DND-41 (cell line): ENCODE data around the gene RAPGEF2.

Experiments used
- ATAC-seq: fragments of 200-7000 bp; cut with Tn5 transposase; 3 replicates; pipeline ENCODE4 v1.9.1; 2021; ENCODE audit warnings: low read depth; ENCODE audit not compliant: insufficient read depth
- DNase-seq: peaks from one replicate; pipeline ENCODE4 v3.0.0-alpha.2; 2020
- H2AFZ ChIP-seq: 2 replicates; pipeline ENCODE4 v1.6.0; 2012; ENCODE audit warnings: low read depth, low read length
- H3K27ac ChIP-seq: 2 replicates; pipeline ENCODE4 v1.5.1; 2012; ENCODE audit warnings: low read length, inconsistent platforms
- H3K27me3 ChIP-seq: fragments of 200-600 bp; sonication (generic); 2 replicates; pipeline ENCODE4 v1.6.0; 2012; ENCODE audit warnings: low read length, mild to moderate bottlenecking, inconsistent platforms; ENCODE audit not compliant: insufficient read depth, poor library complexity
- H3K36me3 ChIP-seq: 2 replicates; pipeline ENCODE4 v1.5.1; 2012; ENCODE audit warnings: low read length, inconsistent platforms; ENCODE audit not compliant: insufficient read depth
- H3K4me1 ChIP-seq: 2 replicates; pipeline ENCODE4 v1.5.1; 2012; ENCODE audit warnings: mild to moderate bottlenecking, low read length; ENCODE audit not compliant: insufficient read depth
- H3K4me2 ChIP-seq: 2 replicates; pipeline ENCODE4 v1.6.0; 2012; ENCODE audit warnings: mild to moderate bottlenecking, moderate library complexity, low read length, inconsistent platforms; ENCODE audit not compliant: insufficient read depth
- H3K4me3 ChIP-seq, 2 experiments: fragments of 200-600 bp in 1 of 2; shearing (Covaris generic) in 1 of 2; 2 replicates each; pipeline ENCODE4 v1.5.1; 2012 to 2016; ENCODE audit warnings: inconsistent platforms in 2 of 2, low read length in 2 of 2, mild to moderate bottlenecking in 2 of 2, low read depth in 1 of 2, moderate library complexity in 1 of 2
- H3K79me2 ChIP-seq: 2 replicates; pipeline ENCODE4 v1.6.0; 2012; ENCODE audit warnings: low read length, inconsistent platforms; ENCODE audit not compliant: insufficient read depth
- H3K9ac ChIP-seq: 2 replicates; pipeline ENCODE4 v1.6.0; 2012; ENCODE audit warnings: low read depth, mild to moderate bottlenecking, inconsistent platforms, low read length, moderate library complexity
- H3K9me3 ChIP-seq: 2 replicates; pipeline ENCODE4 v1.5.1; 2012; ENCODE audit warnings: low read length, moderate library complexity, mild to moderate bottlenecking, inconsistent platforms; ENCODE audit not compliant: insufficient read depth, severe bottlenecking
- H4K20me1 ChIP-seq: 2 replicates; pipeline ENCODE4 v1.6.0; 2012; ENCODE audit warnings: low read length; ENCODE audit not compliant: insufficient read depth
- CTCF ChIP-seq: IDR thresholded peaks from 2 replicates; pipeline ENCODE4 v1.5.1; 2012; ENCODE audit warnings: borderline replicate concordance, low read length, moderate library complexity, mild to moderate bottlenecking; ENCODE audit not compliant: poor library complexity, severe bottlenecking; ENCODE audit errors: extremely low read depth
- EZH2 ChIP-seq: IDR thresholded peaks from 3 replicates; pipeline ENCODE4 v1.6.1; 2012; ENCODE audit warnings: borderline replicate concordance, low read depth, mild to moderate bottlenecking, moderate library complexity, low read length, inconsistent platforms; ENCODE audit not compliant: severe bottlenecking

The RAPGEF2 gene

GRCh38 chr4:159293811-159294515, 191.1 kb downstream of the RAPGEF2 start:
- Histone ChIP-seq H3K9ac (no peak overlapping the region), H3K27me3 (no peaks in the 10 kb centered on the region), H3K27ac (no peak overlapping the region), H3K4me2 (no peak overlapping the region), H3K36me3 (no peaks in the 10 kb centered on the region), H3K79me2 (no peaks in the 10 kb centered on the region), H3K4me1 (no peaks in the 10 kb centered on the region), H4K20me1 (no peaks in the 10 kb centered on the region), H2AFZ (no peak overlapping the region), H3K9me3 (no peaks in the 10 kb centered on the region), H3K4me3 (no peak overlapping the region)
- no peak for DNase-seq
- TF ChIP-seq EZH2, result no peak
- no peak for TF ChIP-seq CTCF
- ATAC-seq, result no peak

DNA sequence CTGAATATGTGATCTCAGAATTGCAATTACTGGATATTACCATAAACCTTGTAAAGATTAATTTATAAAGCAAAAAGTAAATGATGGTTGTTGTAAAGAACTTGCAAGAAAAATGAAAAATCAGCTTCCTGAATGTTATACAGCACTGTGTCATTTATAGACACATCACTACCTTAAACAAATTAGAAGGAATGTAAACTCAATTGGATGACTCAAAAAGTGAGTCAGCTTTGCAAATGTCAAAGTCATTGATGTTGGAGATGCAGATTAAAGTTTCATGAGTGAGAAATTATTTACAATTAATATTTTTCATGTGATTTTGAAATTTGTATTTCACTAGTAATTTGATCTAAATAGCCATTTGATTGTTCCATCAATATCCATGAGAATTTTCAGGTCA, 193.2 kb downstream of the RAPGEF2 start:
- DNase-seq (no peak), ATAC-seq (no peak)
- TF ChIP-seq CTCF (no peak), EZH2 (no peak)
- Histone ChIP-seq H3K4me1 (no peaks in the 10 kb centered on the region), H3K9me3 (no peaks in the 10 kb centered on the region), H3K27me3 (no peaks in the 10 kb centered on the region), H3K27ac (no peak overlapping the region), H4K20me1 (no peaks in the 10 kb centered on the region), H3K79me2 (no peaks in the 10 kb centered on the region), H3K4me2 (no peak overlapping the region), H3K9ac (no peak overlapping the region), H3K4me3 (no peak overlapping the region), H3K36me3 (no peaks in the 10 kb centered on the region), H2AFZ (no peak overlapping the region)

GRCh38 chr4:159297091-159297490, 194.2 kb downstream of the RAPGEF2 start:
- no peaks in the 10 kb centered on the region for H3K27me3 ChIP-seq
- no peaks in the 10 kb centered on the region for H4K20me1 ChIP-seq
- no peaks in the 10 kb centered on the region for H3K36me3 ChIP-seq
- H3K9ac ChIP-seq, result no peak overlapping the region
- no peaks in the 10 kb centered on the region for H3K4me1 ChIP-seq
- DNase-seq (no peak), ATAC-seq (no peak)
- H3K4me2 ChIP-seq, result no peak overlapping the region
- no peak overlapping the region for H3K27ac ChIP-seq
- no peaks in the 10 kb centered on the region for H3K9me3 ChIP-seq
- H3K79me2 ChIP-seq, result no peaks in the 10 kb centered on the region
- TF ChIP-seq CTCF (no peak), EZH2 (no peak)
- H3K4me3 ChIP-seq, result no peak overlapping the region
- no peak overlapping the region for H2AFZ ChIP-seq

DNA sequence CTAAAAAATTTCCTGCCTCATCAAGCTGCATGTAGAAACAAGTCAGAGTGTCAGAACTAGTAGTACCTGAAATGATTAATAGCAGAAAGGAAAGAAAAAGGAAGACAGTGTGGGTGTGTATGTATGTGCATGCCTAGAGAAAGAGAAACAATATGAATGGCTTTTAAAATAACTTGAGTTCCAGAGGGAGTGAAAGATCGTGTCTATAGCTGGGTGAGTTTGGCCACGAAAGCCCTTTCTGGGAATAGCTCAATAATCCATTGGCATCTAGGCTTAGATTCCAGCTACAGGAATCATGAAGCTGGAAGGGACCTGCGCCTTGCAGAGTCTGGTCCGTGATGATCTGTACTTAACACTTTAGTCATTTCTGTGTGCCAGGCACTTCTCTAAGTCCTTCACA, 195.6 kb downstream of the RAPGEF2 start:
- DNase-seq (no peak), ATAC-seq (no peak)
- Histone ChIP-seq H3K27ac (no peak overlapping the region), H3K27me3 (no peaks in the 10 kb centered on the region), H3K9me3 (no peaks in the 10 kb centered on the region), H4K20me1 (no peaks in the 10 kb centered on the region), H3K4me3 (no peak overlapping the region), H3K79me2 (no peaks in the 10 kb centered on the region), H3K4me2 (no peak overlapping the region), H3K9ac (no peak overlapping the region), H2AFZ (no peak overlapping the region), H3K36me3 (no peaks in the 10 kb centered on the region), H3K4me1 (no peaks in the 10 kb centered on the region)
- TF ChIP-seq CTCF (no peak), EZH2 (no peak)
